GM06990 (cell line): ENCODE results near the gene DCAF8.

Source experiments
- DNase-seq: peaks from one replicate; pipeline ENCODE4 v3.0.0-alpha.2; 2011; ENCODE audit not compliant: insufficient read length; ENCODE audit errors: extremely low read depth
- H3K27me3 ChIP-seq: replicated peaks from 2 replicates; pipeline ENCODE4 v1.6.0; 2011; ENCODE audit warnings: low read length; ENCODE audit not compliant: control insufficient read depth, insufficient read depth
- H3K36me3 ChIP-seq: 2 replicates; pipeline ENCODE4 v1.5.1; 2011; ENCODE audit warnings: low read length; ENCODE audit not compliant: control insufficient read depth, insufficient read depth
- H3K4me3 ChIP-seq: replicated peaks from 2 replicates; pipeline ENCODE4 v1.5.1; 2011; ENCODE audit warnings: low read depth, mild to moderate bottlenecking, control low read depth, low read length
- CTCF ChIP-seq: IDR thresholded peaks from 2 replicates; pipeline ENCODE4 v1.5.1; 2011; ENCODE audit warnings: low read length, control low read depth, mild to moderate bottlenecking, inconsistent platforms; ENCODE audit not compliant: insufficient read depth, poor library complexity, severe bottlenecking

Gene DCAF8

GRCh38 chr1:160200786-160201185 is 61.6 kb downstream of the DCAF8 start:
- Histone ChIP-seq H3K36me3 (no peaks in the 10 kb centered on the region; the same call in 1 of the 2 replicates), H3K27me3 (no peaks in the 10 kb centered on the region), H3K4me3 (no peak overlapping the region)
- no peak for TF ChIP-seq CTCF
- DNase-seq: no peak

- TF ChIP-seq CTCF: no peak
- Histone ChIP-seq H3K4me3 (no peak overlapping the region), H3K36me3 (no peaks in the 10 kb centered on the region; the same call in 1 of the 2 replicates), H3K27me3 (no peaks in the 10 kb centered on the region)
- no peak for DNase-seq
Observed at GRCh38 chr1:160197231-160197630, 65.1 kb downstream of the DCAF8 start.

GRCh38 chr1:160196143-160196542 is 66.2 kb downstream of the DCAF8 start:
- DNase-seq: no peak
- no peak for TF ChIP-seq CTCF
- H3K36me3 ChIP-seq: no peaks in the 10 kb centered on the region; the same call in 1 of the 2 replicates

GRCh38 chr1:160194737-160195059 is 67.7 kb downstream of the DCAF8 start:
- Histone ChIP-seq H3K4me3 (no peak overlapping the region), H3K27me3 (no peaks in the 10 kb centered on the region), H3K36me3 (no peaks in the 10 kb centered on the region)
- no peak for DNase-seq
- no peak for TF ChIP-seq CTCF

More at GRCh38 chr1:160196143-160196542, 66.2 kb downstream of the DCAF8 start:
- Histone ChIP-seq H3K27me3 (no peaks in the 10 kb centered on the region), H3K4me3 (no peak overlapping the region)

GRCh38 chr1:160193832-160194736 is 68.3 kb downstream of the DCAF8 start:
- DNase-seq: no peak
- no peak for TF ChIP-seq CTCF
- H3K36me3 ChIP-seq: no peaks in the 10 kb centered on the region
- no peak overlapping the region for H3K4me3 ChIP-seq
- no peaks in the 10 kb centered on the region for H3K27me3 ChIP-seq
